Activated naive CD8-positive, alpha-beta T cell treated with anti-CD3 and anti-CD28 coated beads for 36 hours (primary cell): ENCODE data around the gene AHNAK. TPM values are rescaled to one million over a fixed set of nuclear protein-coding genes. Genes with fewer than 3 reads are reported as not detected.

Source experiments
- DNase-seq: peaks from one replicate; pipeline ENCODE4 v3.0.0; 2021
- H3K27ac Mint-ChIP-seq: one replicate; pipeline ENCODE4 v1.8.0; 2022; ENCODE audit warnings: mild to moderate bottlenecking, moderate library complexity, mixed read lengths
- H3K27me3 Mint-ChIP-seq: one replicate; pipeline ENCODE4 v1.8.0; 2022; ENCODE audit warnings: mild to moderate bottlenecking, mixed read lengths
- H3K36me3 Mint-ChIP-seq: one replicate; pipeline ENCODE4 v1.8.0; 2021; ENCODE audit warnings: mild to moderate bottlenecking, mixed read lengths
- H3K4me1 Mint-ChIP-seq: one replicate; pipeline ENCODE4 v1.8.0; 2021; ENCODE audit warnings: mixed read lengths
- H3K4me3 Mint-ChIP-seq: one replicate; pipeline ENCODE4 v1.8.0; 2022; ENCODE audit warnings: mild to moderate bottlenecking, moderate library complexity, mixed read lengths
- H3K9me3 Mint-ChIP-seq: one replicate; pipeline ENCODE4 v1.8.0; 2022; ENCODE audit warnings: mixed read lengths
- total RNA-seq, 2 experiments: library from RNA; stranded (reverse); gene quantifications; one replicate each; pipeline ENCODE4 v1.2.3, GENCODE V29; 2021

AHNAK gene
- total RNA-seq, 2 experiments from 2014 or later = 12.3 to 12.5 TPM

- H3K4me3 Mint-ChIP-seq = no peak overlapping the region
- no peak overlapping the region for H3K27ac Mint-ChIP-seq
- no peaks in the 10 kb centered on the region for H3K9me3 Mint-ChIP-seq
- no peaks in the 10 kb centered on the region for H3K27me3 Mint-ChIP-seq
- peaks cover 2% of the 10 kb centered on the region for H3K4me1 Mint-ChIP-seq
- DNase-seq = no peak
- no peaks in the 10 kb centered on the region for H3K36me3 Mint-ChIP-seq
Measured at GRCh38 chr11:62419943-62420342, 126.7 kb downstream of the AHNAK start.

- no peak overlapping the region for H3K27ac Mint-ChIP-seq
Measured at GRCh38 chr11:62419314-62419929, 127.2 kb downstream of the AHNAK start.

GRCh38 chr11:62418733-62419132 lies 127.9 kb downstream of the AHNAK start, which contains the start of gene SCGB1A1:
TSS of gene SCGB1A1 (plus strand) at chr11:62419033. CDS start at chr11:62419096, 63 bp downstream.
- no peaks in the 10 kb centered on the region for H3K9me3 Mint-ChIP-seq
- no peak within 1 kb of the TSS for H3K4me3 Mint-ChIP-seq
- no peak within 1 kb of the TSS for H3K27ac Mint-ChIP-seq
- no peaks in the 10 kb centered on the region for H3K27me3 Mint-ChIP-seq
- no peak for DNase-seq
- no peaks in the 10 kb centered on the region for H3K4me1 Mint-ChIP-seq
- H3K36me3 Mint-ChIP-seq = no peaks in the 10 kb centered on the region

More at GRCh38 chr11:62419314-62419929, 127.2 kb downstream of the AHNAK start:
- DNase-seq = no peak
- H3K9me3 Mint-ChIP-seq = no peaks in the 10 kb centered on the region
- H3K27me3 Mint-ChIP-seq = no peaks in the 10 kb centered on the region
- no peaks in the 10 kb centered on the region for H3K36me3 Mint-ChIP-seq
- no peaks in the 10 kb centered on the region for H3K4me1 Mint-ChIP-seq
- H3K4me3 Mint-ChIP-seq = no peak overlapping the region

- H3K4me1 Mint-ChIP-seq = no peaks in the 10 kb centered on the region
- no peaks in the 10 kb centered on the region for H3K9me3 Mint-ChIP-seq
- H3K27me3 Mint-ChIP-seq = no peaks in the 10 kb centered on the region
- no peak overlapping the region for H3K4me3 Mint-ChIP-seq
- DNase-seq = no peak
- H3K36me3 Mint-ChIP-seq = no peaks in the 10 kb centered on the region
- H3K27ac Mint-ChIP-seq = no peak overlapping the region
Measured at GRCh38 chr11:62418136-62418535, 128.5 kb downstream of the AHNAK start.

GRCh38 chr11:62416596-62416995 lies 130.0 kb downstream of the AHNAK start:
- no peak for DNase-seq
- Mint-ChIP-seq H3K27ac (no peak overlapping the region), H3K4me3 (no peak overlapping the region), H3K27me3 (no peaks in the 10 kb centered on the region), H3K9me3 (no peaks in the 10 kb centered on the region), H3K4me1 (no peaks in the 10 kb centered on the region), H3K36me3 (no peaks in the 10 kb centered on the region)

- no peaks in the 10 kb centered on the region for H3K36me3 Mint-ChIP-seq
- H3K27me3 Mint-ChIP-seq = no peaks in the 10 kb centered on the region
- H3K4me3 Mint-ChIP-seq = no peak overlapping the region
- no peak for DNase-seq
- no peak overlapping the region for H3K27ac Mint-ChIP-seq
- no peaks in the 10 kb centered on the region for H3K4me1 Mint-ChIP-seq
- H3K9me3 Mint-ChIP-seq = no peaks in the 10 kb centered on the region
Measured at GRCh38 chr11:62413060-62413696, 133.4 kb downstream of the AHNAK start.

- H3K9me3 Mint-ChIP-seq = no peaks in the 10 kb centered on the region
- H3K27me3 Mint-ChIP-seq = no peaks in the 10 kb centered on the region
- DNase-seq = no peak
- H3K27ac Mint-ChIP-seq = no peak overlapping the region
- H3K4me1 Mint-ChIP-seq = no peaks in the 10 kb centered on the region
- H3K36me3 Mint-ChIP-seq = no peaks in the 10 kb centered on the region
- no peak overlapping the region for H3K4me3 Mint-ChIP-seq
Measured at GRCh38 chr11:62411524-62411923, 135.1 kb downstream of the AHNAK start.

- no peak overlapping the region for H3K27ac Mint-ChIP-seq
- no peaks in the 10 kb centered on the region for H3K9me3 Mint-ChIP-seq
- no peaks in the 10 kb centered on the region for H3K36me3 Mint-ChIP-seq
- H3K4me3 Mint-ChIP-seq = no peak overlapping the region
- no peaks in the 10 kb centered on the region for H3K27me3 Mint-ChIP-seq
- H3K4me1 Mint-ChIP-seq = no peaks in the 10 kb centered on the region
- DNase-seq = no peak
Measured at GRCh38 chr11:62410972-62411371, 135.6 kb downstream of the AHNAK start.

GRCh38 chr11:62409831-62410230 lies 136.8 kb downstream of the AHNAK start:
- no peak overlapping the region for H3K4me3 Mint-ChIP-seq

GRCh38 chr11:62406034-62406433 lies 140.6 kb downstream of the AHNAK start:
- Mint-ChIP-seq H3K36me3 (no peaks in the 10 kb centered on the region), H3K27ac (no peak overlapping the region), H3K4me1 (peaks cover 23% of the 10 kb centered on the region), H3K27me3 (no peaks in the 10 kb centered on the region), H3K9me3 (no peaks in the 10 kb centered on the region), H3K4me3 (no peak overlapping the region)
- no peak for DNase-seq

More at GRCh38 chr11:62409831-62410230, 136.8 kb downstream of the AHNAK start:
- Mint-ChIP-seq H3K9me3 (no peaks in the 10 kb centered on the region), H3K4me1 (no peaks in the 10 kb centered on the region), H3K27me3 (no peaks in the 10 kb centered on the region), H3K36me3 (no peaks in the 10 kb centered on the region), H3K27ac (no peak overlapping the region)
- no peak for DNase-seq

- H3K9me3 Mint-ChIP-seq = no peaks in the 10 kb centered on the region
- DNase-seq = no peak
- no peaks in the 10 kb centered on the region for H3K27me3 Mint-ChIP-seq
- peaks cover 34% of the 10 kb centered on the region for H3K4me1 Mint-ChIP-seq
- H3K36me3 Mint-ChIP-seq = no peaks in the 10 kb centered on the region
- H3K4me3 Mint-ChIP-seq = no peak overlapping the region
- no peak overlapping the region for H3K27ac Mint-ChIP-seq
Measured at GRCh38 chr11:62404901-62405300, 141.7 kb downstream of the AHNAK start.

- Mint-ChIP-seq H3K9me3 (no peaks in the 10 kb centered on the region), H3K36me3 (no peaks in the 10 kb centered on the region), H3K27ac (no peak overlapping the region)
Measured at GRCh38 chr11:62404435-62404834, 142.2 kb downstream of the AHNAK start.

GRCh38 chr11:62402960-62403730 lies 143.5 kb downstream of the AHNAK start:
- H3K4me3 Mint-ChIP-seq = peak overlapping the region; percentile 87
- peak overlapping the region; percentile 91 for H3K27ac Mint-ChIP-seq
- H3K9me3 Mint-ChIP-seq = no peaks in the 10 kb centered on the region
- H3K4me1 Mint-ChIP-seq = peaks cover 48% of the 10 kb centered on the region
- no peaks in the 10 kb centered on the region for H3K27me3 Mint-ChIP-seq
- no peaks in the 10 kb centered on the region for H3K36me3 Mint-ChIP-seq
- DNase-seq = no peak

More at GRCh38 chr11:62404435-62404834, 142.2 kb downstream of the AHNAK start:
- peaks cover 38% of the 10 kb centered on the region for H3K4me1 Mint-ChIP-seq
- no peak for DNase-seq
- no peaks in the 10 kb centered on the region for H3K27me3 Mint-ChIP-seq
- H3K4me3 Mint-ChIP-seq = no peak overlapping the region

- peak overlapping the region; percentile 87 for H3K4me3 Mint-ChIP-seq
- H3K27me3 Mint-ChIP-seq = no peaks in the 10 kb centered on the region
- peak; percentile 65 for DNase-seq
Measured at GRCh38 chr11:62402226-62402959, 144.2 kb downstream of the AHNAK start.

GRCh38 chr11:62401811-62402210 lies 144.8 kb downstream of the AHNAK start:
- Mint-ChIP-seq H3K4me3 (peak overlapping the region; percentile 87), H3K36me3 (no peaks in the 10 kb centered on the region), H3K9me3 (no peaks in the 10 kb centered on the region), H3K4me1 (peaks cover 51% of the 10 kb centered on the region), H3K27ac (peak overlapping the region; percentile 91), H3K27me3 (no peaks in the 10 kb centered on the region)
- no peak for DNase-seq

More at GRCh38 chr11:62402226-62402959, 144.2 kb downstream of the AHNAK start:
- Mint-ChIP-seq H3K4me1 (peaks cover 51% of the 10 kb centered on the region), H3K36me3 (no peaks in the 10 kb centered on the region), H3K27ac (peak overlapping the region; percentile 91), H3K9me3 (no peaks in the 10 kb centered on the region)
